22Rv1 (cell line): ENCODE data around the gene LGI4.

Experiments used
- H3K27ac ChIP-seq: fragments of 450-650 bp; 2 replicates; pipeline ENCODE4 v1.5.1; 2017
- CTCF ChIP-seq: fragments of 450-650 bp; IDR thresholded peaks from 2 replicates; pipeline ENCODE4 v1.5.1; 2017; ENCODE audit warnings: mild to moderate bottlenecking
- ZFX ChIP-seq: fragments of 450-650 bp; IDR thresholded peaks from 2 replicates; pipeline ENCODE4 v1.6.1; 2017; ENCODE audit warnings: antibody characterized with exemption, borderline replicate concordance

The LGI4 gene

GRCh38 chr19:35076026-35076370 lies 58.9 kb downstream of the LGI4 start:
- TF ChIP-seq CTCF: no peak
- TF ChIP-seq ZFX: no peak
- H3K27ac ChIP-seq: no peak overlapping the region

GRCh38 chr19:35075202-35076025 lies 59.4 kb downstream of the LGI4 start:
- TF ChIP-seq ZFX: no peak
- TF ChIP-seq CTCF: no peak
- H3K27ac ChIP-seq: no peak overlapping the region
